ENCODE measurements around the gene MMP17.

MMP17 gene

DNA sequence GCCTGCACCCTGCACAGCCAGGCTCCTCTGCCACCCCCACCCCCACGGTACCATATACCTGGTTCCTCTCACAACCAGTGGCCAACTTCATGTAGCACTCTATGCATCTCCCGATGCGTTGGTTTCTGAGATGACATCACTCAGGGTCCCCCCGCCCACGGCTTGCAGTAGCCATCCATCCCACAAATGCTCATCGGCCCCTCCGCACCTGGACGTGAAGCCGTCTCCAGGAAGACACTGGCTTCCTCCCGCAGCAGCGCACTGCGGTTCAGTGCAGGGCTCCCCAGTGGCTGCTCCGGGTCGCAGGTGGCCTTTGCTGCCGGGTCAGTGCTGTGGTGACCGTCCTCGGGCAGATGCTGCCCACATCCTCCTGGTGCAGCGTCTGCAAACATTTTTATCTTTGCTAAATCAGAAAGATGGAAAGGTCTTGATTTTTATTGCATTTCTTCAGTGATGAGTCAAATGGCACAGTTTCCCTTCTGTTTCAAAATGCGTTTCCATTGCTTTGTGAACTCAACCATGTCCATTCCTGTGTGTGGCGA, 27.5 kb upstream of the MMP17 start:
- H2BK120ac ChIP-seq (ENCODE audit: low read depth, low read length) = no peak overlapping the region
- H2AK5ac ChIP-seq (ENCODE audit: low read length, severe bottlenecking) = no peak overlapping the region
- no peak overlapping the region for H2BK12ac ChIP-seq (ENCODE audit: low read length in 2 of 2)
- WGBS = 97% methylated on average over 19 of the region's 20 CpGs
- no peak overlapping the region for H3K18ac ChIP-seq (ENCODE audit: low read depth in 1 of 2, low read length in 2 of 2)
- peaks cover 6% of the 10 kb centered on the region for H3K79me1 ChIP-seq (replicated peaks; ENCODE audit: low read length, poor library complexity, severe bottlenecking)
- H3K4ac ChIP-seq (ENCODE audit: low read depth in 1 of 2, low read length in 2 of 2) = no peak overlapping the region
- H3K9me3 ChIP-seq (ENCODE audit: control insufficient read depth, low read length) = no peaks in the 10 kb centered on the region
- no peak overlapping the region for H3K27ac ChIP-seq (ENCODE audit: low read length, poor library complexity, severe bottlenecking)
- H3K27me3 ChIP-seq (ENCODE audit: control insufficient read depth in 1 of 2, insufficient read depth in 1 of 2, low read length in 2 of 2) = no peaks in the 10 kb centered on the region
- no peak overlapping the region for H3K14ac ChIP-seq (ENCODE audit: low read length in 2 of 2)
- H2BK5ac ChIP-seq (ENCODE audit: low read depth, low read length, poor library complexity, severe bottlenecking) = no peak overlapping the region
- no peak overlapping the region for H2BK15ac ChIP-seq (ENCODE audit: low read depth, poor library complexity, severe bottlenecking)
- H3K23ac ChIP-seq (ENCODE audit: low read length in 2 of 2) = no peak overlapping the region
- H3K9ac ChIP-seq (ENCODE audit: low read length) = no peak overlapping the region
- H4K91ac ChIP-seq (ENCODE audit: low read length) = no peak overlapping the region
- no peak for DNase-seq
- no peak overlapping the region for H4K8ac ChIP-seq (ENCODE audit: low read length)
- peaks cover 48 to 61% of the 10 kb centered on the region in 2 experiments for H3K36me3 ChIP-seq (ENCODE audit: control insufficient read depth in 1 of 2, insufficient read depth in 2 of 2, low read depth in 1 of 2, low read length in 2 of 2)
- no peak overlapping the region for H2AFZ ChIP-seq (ENCODE audit: low read depth, low read length)
- H3K4me3 ChIP-seq (ENCODE audit: insufficient read depth in 1 of 2, low read depth in 1 of 2, low read length in 2 of 2) = no peak overlapping the region
- H3K4me1 ChIP-seq (ENCODE audit: control insufficient read depth, insufficient read depth, low read depth, low read length) = peaks cover 13% of the 10 kb centered on the region
- no peak overlapping the region for H3K4me2 ChIP-seq (ENCODE audit: low read length, poor library complexity, severe bottlenecking)

- Histone ChIP-seq H3K9me3 (ENCODE audit: control insufficient read depth, low read length) (no peaks in the 10 kb centered on the region), H3K18ac (ENCODE audit: low read depth in 1 of 2, low read length in 2 of 2) (no peak overlapping the region), H3K4me1 (ENCODE audit: control insufficient read depth, insufficient read depth, low read depth, low read length) (peaks cover 11% of the 10 kb centered on the region), H3K9ac (ENCODE audit: low read length) (no peak overlapping the region), H3K27ac (ENCODE audit: low read length, poor library complexity, severe bottlenecking) (no peak overlapping the region), H3K4me3 (ENCODE audit: insufficient read depth in 1 of 2, low read depth in 1 of 2, low read length in 2 of 2) (no peak overlapping the region), H4K8ac (ENCODE audit: low read length) (no peak overlapping the region), H3K36me3 (ENCODE audit: control insufficient read depth in 1 of 2, insufficient read depth in 2 of 2, low read depth in 1 of 2, low read length in 2 of 2) (peaks cover 45 to 55% of the 10 kb centered on the region in 2 experiments), H3K79me1 (replicated peaks; ENCODE audit: low read length, poor library complexity, severe bottlenecking) (peaks cover 4% of the 10 kb centered on the region), H2BK12ac (ENCODE audit: low read length in 2 of 2) (no peak overlapping the region), H3K27me3 (ENCODE audit: control insufficient read depth in 1 of 2, insufficient read depth in 1 of 2, low read length in 2 of 2) (no peaks in the 10 kb centered on the region), H2BK15ac (ENCODE audit: low read depth, poor library complexity, severe bottlenecking) (no peak overlapping the region), H2BK5ac (ENCODE audit: low read depth, low read length, poor library complexity, severe bottlenecking) (no peak overlapping the region), H2AK5ac (ENCODE audit: low read length, severe bottlenecking) (no peak overlapping the region), H3K14ac (ENCODE audit: low read length in 2 of 2) (no peak overlapping the region), H3K4me2 (ENCODE audit: low read length, poor library complexity, severe bottlenecking) (no peak overlapping the region), H2BK120ac (ENCODE audit: low read depth, low read length) (no peak overlapping the region), H3K23ac (ENCODE audit: low read length in 2 of 2) (no peak overlapping the region), H2AFZ (ENCODE audit: low read depth, low read length) (no peak overlapping the region), H3K4ac (ENCODE audit: low read depth in 1 of 2, low read length in 2 of 2) (no peak overlapping the region), H4K91ac (ENCODE audit: low read length) (no peak overlapping the region)
- DNase-seq = no peak
- 83% methylated on average over 24 of the region's 35 CpGs for WGBS
Observed at GRCh38 chr12:131801254-131801866, 26.8 kb upstream of the MMP17 start.

GRCh38 chr12:131803961-131804521, 24.2 kb upstream of the MMP17 start:
- Histone ChIP-seq H3K4me3 (ENCODE audit: insufficient read depth in 1 of 2, low read depth in 1 of 2, low read length in 2 of 2) (peak overlapping the region in 1 of 2 experiments; percentile 58), H3K23ac (ENCODE audit: low read length in 2 of 2) (no peak overlapping the region), H3K27me3 (ENCODE audit: control insufficient read depth in 1 of 2, insufficient read depth in 1 of 2, low read length in 2 of 2) (no peaks in the 10 kb centered on the region), H2AFZ (ENCODE audit: low read depth, low read length) (peak overlapping the region; percentile 60), H2BK5ac (ENCODE audit: low read depth, low read length, poor library complexity, severe bottlenecking) (no peak overlapping the region), H3K9me3 (ENCODE audit: control insufficient read depth, low read length) (no peaks in the 10 kb centered on the region), H3K18ac (ENCODE audit: low read depth in 1 of 2, low read length in 2 of 2) (peak overlapping the region in 1 of 2 experiments; percentile 28), H2BK12ac (ENCODE audit: low read length in 2 of 2) (peak overlapping the region in 1 of 2 experiments; percentile 10), H3K4me2 (ENCODE audit: low read length, poor library complexity, severe bottlenecking) (no peak overlapping the region), H2AK5ac (ENCODE audit: low read length, severe bottlenecking) (no peak overlapping the region), H3K27ac (ENCODE audit: low read length, poor library complexity, severe bottlenecking) (no peak overlapping the region), H3K4ac (ENCODE audit: low read depth in 1 of 2, low read length in 2 of 2) (peak overlapping the region in 1 of 2 experiments; percentile 47), H3K36me3 (ENCODE audit: control insufficient read depth in 1 of 2, insufficient read depth in 2 of 2, low read depth in 1 of 2, low read length in 2 of 2) (peaks cover 28 to 35% of the 10 kb centered on the region in 2 experiments), H2BK15ac (ENCODE audit: low read depth, poor library complexity, severe bottlenecking) (no peak overlapping the region), H4K91ac (ENCODE audit: low read length) (no peak overlapping the region), H2BK120ac (ENCODE audit: low read depth, low read length) (no peak overlapping the region), H3K9ac (ENCODE audit: low read length) (peak overlapping the region; percentile 68), H4K8ac (ENCODE audit: low read length) (no peak overlapping the region), H3K4me1 (ENCODE audit: control insufficient read depth, insufficient read depth, low read depth, low read length) (peaks cover 11% of the 10 kb centered on the region), H3K79me1 (replicated peaks; ENCODE audit: low read length, poor library complexity, severe bottlenecking) (peaks cover 3% of the 10 kb centered on the region), H3K14ac (ENCODE audit: low read length in 2 of 2) (no peak overlapping the region)
- DNase-seq = no peak
- WGBS = 73% methylated on average over 10 of the region's 11 CpGs

DNA sequence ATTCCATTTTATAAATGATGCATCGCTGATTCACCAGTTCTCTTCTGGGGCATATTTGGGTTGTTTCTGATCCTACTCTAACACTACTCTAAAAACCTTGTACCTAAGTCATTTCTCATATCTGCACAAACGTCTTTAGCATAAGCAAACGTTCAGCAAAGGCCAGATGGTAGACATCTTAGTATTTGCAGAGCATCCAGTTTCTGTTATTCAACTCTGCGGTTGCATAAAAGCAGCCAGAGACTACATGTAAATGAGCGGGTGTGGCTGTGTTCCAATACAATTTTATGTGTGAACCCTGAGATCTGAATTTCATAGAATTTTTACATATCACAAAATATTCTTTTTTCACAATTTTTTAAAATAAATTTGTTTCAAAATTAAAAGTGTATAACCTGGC, 22.8 kb upstream of the MMP17 start:
- H3K4me2 ChIP-seq (ENCODE audit: low read length, poor library complexity, severe bottlenecking) = no peak overlapping the region
- no peak overlapping the region for H3K23ac ChIP-seq (ENCODE audit: low read length in 2 of 2)
- no peaks in the 10 kb centered on the region for H3K9me3 ChIP-seq (ENCODE audit: control insufficient read depth, low read length)
- H2BK5ac ChIP-seq (ENCODE audit: low read depth, low read length, poor library complexity, severe bottlenecking) = no peak overlapping the region
- H3K9ac ChIP-seq (ENCODE audit: low read length) = no peak overlapping the region
- H2BK12ac ChIP-seq (ENCODE audit: low read length in 2 of 2) = no peak overlapping the region
- peaks cover 6% of the 10 kb centered on the region for H3K4me1 ChIP-seq (ENCODE audit: control insufficient read depth, insufficient read depth, low read depth, low read length)
- no peak overlapping the region for H3K14ac ChIP-seq (ENCODE audit: low read length in 2 of 2)
- WGBS = 71% methylated on average over 4 of the region's 5 CpGs
- no peak overlapping the region for H3K4me3 ChIP-seq (ENCODE audit: insufficient read depth in 1 of 2, low read depth in 1 of 2, low read length in 2 of 2)
- DNase-seq = no peak
- no peak overlapping the region for H4K91ac ChIP-seq (ENCODE audit: low read length)
- no peaks in the 10 kb centered on the region for H3K79me1 ChIP-seq (replicated peaks; ENCODE audit: low read length, poor library complexity, severe bottlenecking)
- H3K27me3 ChIP-seq (ENCODE audit: control insufficient read depth in 1 of 2, insufficient read depth in 1 of 2, low read length in 2 of 2) = no peaks in the 10 kb centered on the region
- no peak overlapping the region for H3K18ac ChIP-seq (ENCODE audit: low read depth in 1 of 2, low read length in 2 of 2)
- H3K27ac ChIP-seq (ENCODE audit: low read length, poor library complexity, severe bottlenecking) = no peak overlapping the region
- no peak overlapping the region for H2AFZ ChIP-seq (ENCODE audit: low read depth, low read length)
- no peak overlapping the region for H4K8ac ChIP-seq (ENCODE audit: low read length)
- no peak overlapping the region for H2BK15ac ChIP-seq (ENCODE audit: low read depth, poor library complexity, severe bottlenecking)
- no peak overlapping the region for H3K4ac ChIP-seq (ENCODE audit: low read depth in 1 of 2, low read length in 2 of 2)
- H2AK5ac ChIP-seq (ENCODE audit: low read length, severe bottlenecking) = no peak overlapping the region
- no peak overlapping the region for H2BK120ac ChIP-seq (ENCODE audit: low read depth, low read length)
- H3K36me3 ChIP-seq (ENCODE audit: control insufficient read depth in 1 of 2, insufficient read depth in 2 of 2, low read depth in 1 of 2, low read length in 2 of 2) = peaks cover 14 to 21% of the 10 kb centered on the region in 2 experiments
